K562 (cell line): ENCODE measurements around the gene CFAP92. TPM values are rescaled to one million over a fixed set of nuclear protein-coding genes. Genes with fewer than 3 reads are reported as not detected.

Experiments used
- CREB3 ChIP-seq: fragments of 450-650 bp; conservative IDR thresholded peaks from 2 replicates; pipeline ENCODE4 v1.6.1; 2016; ENCODE audit warnings: missing genetic modification characterization, low read depth, mild to moderate bottlenecking, missing compliant biosample characterization, moderate library complexity
- CTCFL ChIP-seq: IDR thresholded peaks from 2 replicates; pipeline ENCODE4 v1.6.1; 2011; ENCODE audit warnings: borderline replicate concordance, low read depth, mild to moderate bottlenecking, moderate library complexity, low read length; ENCODE audit not compliant: insufficient read depth, poor library complexity, severe bottlenecking
- REST ChIP-seq, 2 experiments: fragments of 450-650 bp; formaldehyde crosslinking in 1 of 2; IDR thresholded peaks; 2 replicates each; pipeline versions ENCODE4 v1.4.0 to v1.6.1; 2014 to 2020; ENCODE audit warnings: mild to moderate bottlenecking in 2 of 2, borderline replicate concordance in 1 of 2, low read depth in 1 of 2
- SMC3 ChIP-seq: conservative IDR thresholded peaks from 2 replicates; pipeline ENCODE4 v1.6.1; 2011; ENCODE audit warnings: low read depth, low read length, improper control_type of control experiment; ENCODE audit not compliant: insufficient read depth
- VEZF1 ChIP-seq: fragments of 200-800 bp; sonication (Bioruptor generic); IDR thresholded peaks from 2 replicates; pipeline ENCODE4 v1.6.1; 2017; ENCODE audit warnings: missing genetic modification characterization, missing compliant biosample characterization
- ZNF316 ChIP-seq: fragments of 450-650 bp; IDR thresholded peaks from 2 replicates; pipeline ENCODE4 v1.6.1; 2016
- polyA plus RNA-seq, 8 experiments: library from polyadenylated mRNA; depleted of rRNA in 4 of 8; stranded (reverse) in 5 of 8; unstranded in 3 of 8; fragments of >200 nt; fragmentation: Nextera tagmentation in 2 of 8; fragmentation: Illumina TruSeq in 1 of 8; extraction: Ambion mirVana in 2 of 8; extraction: Trizol in 1 of 8; gene quantifications; 2 replicates each; pipeline versions ENCODE4 v1.2.1 to v1.2.3, GENCODE V29; 2011 to 2014; ENCODE audit warnings: inconsistent platforms in 1 of 8, missing spikeins in 1 of 8
- total RNA-seq, 7 experiments: library from RNA; depleted of rRNA in 6 of 7; stranded (reverse); fragments of >200 nt in 6 of 7; fragmentation: Illumina TruSeq in 2 of 7; extraction: Trizol in 2 of 7; gene quantifications; 2 replicates each; pipeline versions ENCODE4 v1.2.1 to v1.2.3, GENCODE V29; 2011 to 2021; ENCODE audit warnings: low replicate concordance in 1 of 7
- TF ChIP-seq, protein P1 (sequence below): fragments of 450-650 bp; formaldehyde crosslinking; IDR thresholded peaks from 2 replicates; pipeline ENCODE4 v1.4.0; 2020; ENCODE audit warnings: mild to moderate bottlenecking, moderate library complexity
- TF ChIP-seq, protein P2 (sequence below): fragments of 450-650 bp; formaldehyde crosslinking; IDR thresholded peaks from 2 replicates; pipeline ENCODE4 v1.4.0; 2020; ENCODE audit warnings: mild to moderate bottlenecking, mixed read lengths

The CFAP92 gene
- total and polyA plus RNA-seq, 9 of the 15 experiments (the other 6 are each of a cell fraction or from before 2014, with no cell fraction given), result 0.06 to 0.62 (median 0.36) TPM

DNA sequence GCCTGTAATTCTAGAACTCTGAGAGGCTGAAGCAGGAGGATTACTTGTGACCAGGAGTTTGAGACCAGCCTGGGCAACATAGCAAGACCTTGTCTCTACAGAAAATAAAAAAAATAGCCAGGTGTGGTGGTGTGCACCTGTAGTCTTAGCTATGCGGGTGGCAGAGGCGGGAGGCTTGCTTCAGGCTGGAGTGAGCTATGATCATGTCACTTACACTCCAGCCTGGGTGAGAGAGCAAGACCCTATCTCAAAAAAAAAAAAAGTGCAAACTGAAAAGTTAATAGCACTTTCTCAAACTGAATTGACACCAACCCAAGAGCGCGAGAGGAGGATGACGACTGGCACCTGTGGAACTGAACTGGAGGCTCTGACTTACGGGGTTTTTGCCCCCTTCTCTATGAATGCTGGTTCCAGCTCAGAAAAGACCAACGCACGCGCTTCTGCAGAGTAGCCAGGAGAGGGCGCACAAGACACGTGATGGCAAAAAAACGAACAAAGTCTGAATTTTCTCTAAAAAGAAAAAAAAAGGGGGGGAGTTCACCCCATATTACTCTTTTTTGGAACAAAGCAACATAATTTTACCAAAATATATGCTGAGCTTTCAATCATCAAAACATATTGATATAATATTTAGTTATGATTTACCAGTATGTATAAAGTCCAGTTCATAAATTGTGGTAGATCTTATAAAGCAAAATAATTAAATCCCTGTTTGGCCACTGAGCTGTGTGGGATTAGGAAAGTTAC is 23.7 kb downstream of the CFAP92 start (continued):
- no peak for TF ChIP-seq CTCFL
- TF ChIP-seq ZNF316, result peak; percentile 68
- TF ChIP-seq, protein P1, sequence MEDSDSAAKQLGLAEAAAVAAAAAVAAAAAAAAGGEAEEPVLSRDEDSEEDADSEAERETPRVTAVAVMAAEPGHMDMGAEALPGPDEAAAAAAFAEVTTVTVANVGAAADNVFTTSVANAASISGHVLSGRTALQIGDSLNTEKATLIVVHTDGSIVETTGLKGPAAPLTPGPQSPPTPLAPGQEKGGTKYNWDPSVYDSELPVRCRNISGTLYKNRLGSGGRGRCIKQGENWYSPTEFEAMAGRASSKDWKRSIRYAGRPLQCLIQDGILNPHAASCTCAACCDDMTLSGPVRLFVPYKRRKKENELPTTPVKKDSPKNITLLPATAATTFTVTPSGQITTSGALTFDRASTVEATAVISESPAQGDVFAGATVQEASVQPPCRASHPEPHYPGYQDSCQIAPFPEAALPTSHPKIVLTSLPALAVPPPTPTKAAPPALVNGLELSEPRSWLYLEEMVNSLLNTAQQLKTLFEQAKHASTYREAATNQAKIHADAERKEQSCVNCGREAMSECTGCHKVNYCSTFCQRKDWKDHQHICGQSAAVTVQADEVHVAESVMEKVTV (CRISPR knock-in tag), result peak; percentile 64
- peak; percentile 74 for TF ChIP-seq SMC3
- no peak for TF ChIP-seq CREB3 (tag)
- peak; percentile 70 for TF ChIP-seq REST (IDR thresholded peaks at IDR 0.05; ENCODE audit: borderline replicate concordance)
- TF ChIP-seq REST (CRISPR knock-in tag; IDR thresholded peaks at IDR 0.05; ENCODE audit: low read depth), result no peak
- TF ChIP-seq, protein P2, sequence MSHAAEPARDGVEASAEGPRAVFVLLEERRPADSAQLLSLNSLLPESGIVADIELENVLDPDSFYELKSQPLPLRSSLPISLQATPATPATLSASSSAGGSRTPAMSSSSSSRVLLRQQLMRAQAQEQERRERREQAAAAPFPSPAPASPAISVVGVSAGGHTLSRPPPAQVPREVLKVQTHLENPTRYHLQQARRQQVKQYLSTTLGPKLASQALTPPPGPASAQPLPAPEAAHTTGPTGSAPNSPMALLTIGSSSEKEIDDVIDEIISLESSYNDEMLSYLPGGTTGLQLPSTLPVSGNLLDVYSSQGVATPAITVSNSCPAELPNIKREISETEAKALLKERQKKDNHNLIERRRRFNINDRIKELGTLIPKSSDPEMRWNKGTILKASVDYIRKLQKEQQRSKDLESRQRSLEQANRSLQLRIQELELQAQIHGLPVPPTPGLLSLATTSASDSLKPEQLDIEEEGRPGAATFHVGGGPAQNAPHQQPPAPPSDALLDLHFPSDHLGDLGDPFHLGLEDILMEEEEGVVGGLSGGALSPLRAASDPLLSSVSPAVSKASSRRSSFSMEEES (CRISPR knock-in tag), result 0 out of 2 replicates have a peak, but pooled peaks have one; percentile 2
- peak; percentile 62 for TF ChIP-seq VEZF1 (CRISPR knock-in tag)
